ENCODE results near the gene CLEC11A. TPM values are rescaled to one million over a fixed set of nuclear protein-coding genes. Genes with fewer than 3 reads are reported as not detected.
A peak's percentile ranks its signal among the peaks of the same experiment; 100 is the strongest.

CLEC11A gene
- total and polyA plus RNA-seq, 2 of the 8 experiments (the other 6 are each of a cell fraction or from before 2014, with no cell fraction given), result 4.3 to 17.4 TPM

DNA sequence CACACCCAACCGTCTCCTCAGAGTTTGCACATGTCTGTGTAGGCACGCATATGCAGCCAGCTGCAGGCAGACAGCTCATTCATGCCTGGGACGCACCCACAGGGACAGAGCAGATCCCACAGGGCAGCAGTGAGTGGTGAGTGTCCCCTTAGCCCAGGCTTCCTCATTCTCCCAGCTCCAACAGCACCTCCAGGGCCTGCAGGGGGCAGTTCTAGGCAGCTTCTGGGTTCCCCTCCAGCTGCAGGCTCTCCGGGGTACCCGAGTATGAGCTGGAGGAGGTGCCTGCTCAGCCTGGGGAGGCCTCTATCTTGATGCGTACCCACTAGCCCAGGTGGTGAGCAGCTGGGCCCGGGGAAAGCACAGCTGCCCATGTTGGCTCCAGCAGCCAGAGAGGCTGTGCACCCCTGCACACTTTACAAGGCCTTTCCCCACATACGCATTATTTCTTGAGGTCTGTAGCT lies 2.2 kb upstream of the CLEC11A start (continued):
- TF ChIP-seq, protein P1, sequence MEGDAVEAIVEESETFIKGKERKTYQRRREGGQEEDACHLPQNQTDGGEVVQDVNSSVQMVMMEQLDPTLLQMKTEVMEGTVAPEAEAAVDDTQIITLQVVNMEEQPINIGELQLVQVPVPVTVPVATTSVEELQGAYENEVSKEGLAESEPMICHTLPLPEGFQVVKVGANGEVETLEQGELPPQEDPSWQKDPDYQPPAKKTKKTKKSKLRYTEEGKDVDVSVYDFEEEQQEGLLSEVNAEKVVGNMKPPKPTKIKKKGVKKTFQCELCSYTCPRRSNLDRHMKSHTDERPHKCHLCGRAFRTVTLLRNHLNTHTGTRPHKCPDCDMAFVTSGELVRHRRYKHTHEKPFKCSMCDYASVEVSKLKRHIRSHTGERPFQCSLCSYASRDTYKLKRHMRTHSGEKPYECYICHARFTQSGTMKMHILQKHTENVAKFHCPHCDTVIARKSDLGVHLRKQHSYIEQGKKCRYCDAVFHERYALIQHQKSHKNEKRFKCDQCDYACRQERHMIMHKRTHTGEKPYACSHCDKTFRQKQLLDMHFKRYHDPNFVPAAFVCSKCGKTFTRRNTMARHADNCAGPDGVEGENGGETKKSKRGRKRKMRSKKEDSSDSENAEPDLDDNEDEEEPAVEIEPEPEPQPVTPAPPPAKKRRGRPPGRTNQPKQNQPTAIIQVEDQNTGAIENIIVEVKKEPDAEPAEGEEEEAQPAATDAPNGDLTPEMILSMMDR (IDR thresholded peaks at IDR 0.05; ENCODE audit: control extremely low read depth in 1 of 3, insufficient read depth in 1 of 3, low read depth in 1 of 3, low read length in 3 of 3), result peak; percentile 2 to 5 (median 5); a peak in 2 of 4 replicates
